HG03064 (cell line): ENCODE measurements around the gene VCP.

Experiments used
- ATAC-seq: cut with Tn5 transposase; IDR thresholded peaks from one replicate; pipeline ENCODE4 v1.9.1; 2021; ENCODE audit warnings: low read depth; ENCODE audit not compliant: unreplicated experiment

Gene VCP

GRCh38 chr9:35072461-35073278, at the start of gene VCP:
Gene VCP (minus strand): TSS chr9:35072625. CDS start chr9:35072353, 272 bp downstream.
- ATAC-seq, result peak; percentile 78

- ATAC-seq, result no peak
Observed at GRCh38 chr9:35116898-35117551, 44.6 kb upstream of the VCP start.

- ATAC-seq, result no peak
Observed at GRCh38 chr9:35116539-35116897, 44.1 kb upstream of the VCP start.

DNA sequence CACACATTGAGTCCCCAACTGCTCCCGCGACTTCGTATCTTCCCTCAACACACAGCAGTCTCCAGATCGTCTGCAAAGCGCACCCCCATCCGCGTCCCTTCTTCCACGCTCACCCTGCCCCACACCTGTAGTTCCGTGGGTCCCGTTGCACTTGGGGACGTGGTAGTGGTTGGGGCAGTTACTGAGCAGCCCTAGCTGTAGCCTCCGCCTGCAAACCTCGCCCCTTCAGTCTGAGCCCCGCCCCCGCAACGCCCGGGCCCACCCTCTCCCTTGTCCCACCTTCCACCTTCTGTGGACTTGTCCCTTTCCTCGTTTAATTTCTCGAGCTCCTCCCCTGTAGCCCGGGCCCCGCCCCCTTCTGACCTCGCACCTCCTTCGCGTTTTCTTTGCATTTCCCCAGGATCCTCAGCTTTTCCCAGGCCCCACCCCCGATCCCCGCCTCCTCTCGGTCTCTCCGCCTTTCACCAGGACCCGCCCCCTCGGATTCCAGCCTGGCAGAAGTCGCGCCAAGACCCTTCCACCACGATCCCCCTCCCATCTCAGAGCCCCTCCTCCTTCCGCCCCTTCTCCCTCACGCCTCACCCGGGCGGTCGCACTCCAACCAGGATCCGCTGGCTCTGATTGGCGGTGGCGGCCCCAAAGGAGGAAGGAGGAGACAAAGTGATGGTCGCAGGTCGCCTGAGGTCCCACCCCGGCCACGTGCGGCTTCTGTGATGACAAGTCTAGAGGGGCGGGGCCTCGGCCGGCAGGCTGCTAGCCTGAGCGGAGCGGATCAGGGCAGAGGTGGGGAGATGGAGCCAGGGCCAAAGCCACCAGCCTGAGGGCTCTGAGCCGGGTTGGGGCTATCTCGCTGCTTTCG, 43.5 kb upstream of the VCP start, which contains the start of gene ATOSB:
Gene ATOSB, minus strand, starts transcription at position 183 of the 859 bp plus-strand sequence. CDS start 7,588 bp downstream, outside the sequence.
- ATAC-seq, result peak; percentile 56

DNA sequence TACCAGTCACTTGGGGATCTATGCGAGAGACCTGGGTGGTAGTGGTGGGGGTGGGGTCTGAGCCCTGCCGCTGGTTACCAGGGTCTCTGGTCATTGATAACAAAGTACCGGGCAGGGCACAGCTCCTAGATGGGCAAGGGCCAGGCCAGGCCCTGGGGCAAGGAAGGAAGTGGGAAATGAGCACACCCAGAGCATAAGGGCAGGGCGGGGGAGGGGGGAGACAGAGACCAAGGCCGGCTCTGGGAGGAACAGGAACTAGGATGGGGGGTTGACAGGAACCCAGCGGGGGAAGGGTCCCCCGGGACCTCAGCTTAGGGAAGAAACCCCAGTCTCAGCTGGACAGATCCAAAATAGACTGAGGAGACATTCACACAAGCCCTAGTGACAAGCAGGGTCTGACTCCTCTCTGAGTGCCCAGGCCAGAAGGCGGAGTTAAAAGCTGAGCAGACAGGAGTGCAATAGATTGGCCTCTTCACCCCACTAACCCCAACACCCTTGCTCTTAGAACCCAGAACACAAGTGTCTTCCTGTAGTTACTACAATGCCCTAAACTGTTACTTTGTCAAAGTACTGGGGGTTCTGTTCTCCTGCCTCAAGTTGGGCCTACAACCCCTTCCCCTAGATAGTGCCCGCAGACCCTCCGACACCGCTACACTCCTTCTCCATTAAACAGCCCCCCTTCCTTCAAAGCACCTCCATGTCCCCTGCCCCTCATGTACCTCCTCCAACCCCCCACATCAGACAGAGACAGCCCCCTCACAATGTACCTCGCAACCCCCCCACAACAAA, 42.6 kb upstream of the VCP start:
- ATAC-seq, result no peak

DNA sequence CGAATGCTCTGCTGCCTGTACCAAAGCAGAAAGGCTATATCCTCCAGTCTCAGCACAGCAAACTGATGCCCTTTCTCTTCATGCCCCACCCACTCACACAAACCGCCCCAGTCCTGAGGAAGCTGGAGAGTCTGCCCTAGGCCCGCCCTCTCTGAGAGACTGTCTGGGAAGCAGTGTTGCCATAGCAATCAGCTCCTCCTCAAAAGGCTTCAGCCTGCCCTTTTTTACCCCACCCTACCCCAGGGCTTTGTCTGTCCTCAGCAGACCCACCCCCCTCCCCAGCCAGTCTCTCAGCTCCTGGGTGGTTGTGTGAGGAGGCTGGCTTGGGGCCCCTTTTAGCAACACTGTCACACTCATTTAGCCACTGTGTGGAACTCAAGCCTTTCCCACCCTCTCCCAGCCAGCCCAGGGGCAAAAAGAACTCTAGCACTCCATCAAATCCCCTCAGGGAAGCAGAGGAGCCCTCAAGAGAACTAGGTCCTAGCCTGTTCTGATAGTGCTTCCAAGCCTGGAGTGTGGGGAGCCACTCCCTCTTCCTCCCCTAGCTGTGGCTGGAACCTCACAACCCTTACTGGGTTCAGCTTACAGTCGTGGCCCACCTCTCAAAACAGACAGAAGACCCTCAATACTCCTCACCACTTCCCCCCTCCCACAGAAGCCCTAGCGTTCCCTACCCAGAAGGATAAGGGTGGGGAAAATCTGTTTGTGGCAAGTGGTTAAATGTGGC, 41.9 kb upstream of the VCP start:
- no peak for ATAC-seq

DNA sequence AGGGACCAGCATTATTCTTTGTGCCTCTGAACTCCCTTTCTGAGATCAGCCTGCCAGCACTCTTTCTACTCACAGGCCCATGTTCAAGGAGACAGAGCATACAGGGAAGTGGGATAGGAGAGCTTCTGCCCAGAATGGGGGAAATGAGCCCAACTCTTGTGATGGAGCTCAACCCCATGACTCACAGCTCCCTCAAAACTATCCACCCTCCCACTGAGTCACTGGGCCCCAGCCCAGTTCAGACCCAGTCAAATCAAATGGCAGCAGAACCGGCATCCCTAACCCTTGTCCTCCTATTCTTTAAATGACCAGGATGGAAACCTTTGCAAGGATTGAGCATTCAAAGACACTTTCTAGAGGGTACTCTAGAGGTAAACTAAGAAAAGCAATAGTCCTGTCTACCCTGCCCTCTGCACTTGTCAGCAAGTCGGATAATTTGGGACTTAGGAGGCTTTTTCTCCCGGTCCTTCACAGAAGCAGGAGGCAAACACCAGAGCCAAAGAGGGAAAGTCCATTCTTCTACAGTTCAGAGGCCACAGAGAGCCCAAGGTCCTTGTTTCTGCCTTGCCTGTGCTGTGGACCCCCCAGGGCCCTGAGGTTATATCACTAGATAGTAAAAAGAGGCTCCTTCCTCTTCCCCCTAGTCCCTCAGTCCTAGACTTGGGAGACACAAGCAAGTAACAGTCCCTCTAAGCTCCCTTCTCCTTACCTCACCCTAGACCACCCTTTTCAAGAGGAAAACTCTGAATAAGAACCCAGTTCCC, 40.0 kb upstream of the VCP start:
- ATAC-seq, result no peak

GRCh38 chr9:35111001-35111933, 38.8 kb upstream of the VCP start:
- peak; percentile 69 for ATAC-seq

DNA sequence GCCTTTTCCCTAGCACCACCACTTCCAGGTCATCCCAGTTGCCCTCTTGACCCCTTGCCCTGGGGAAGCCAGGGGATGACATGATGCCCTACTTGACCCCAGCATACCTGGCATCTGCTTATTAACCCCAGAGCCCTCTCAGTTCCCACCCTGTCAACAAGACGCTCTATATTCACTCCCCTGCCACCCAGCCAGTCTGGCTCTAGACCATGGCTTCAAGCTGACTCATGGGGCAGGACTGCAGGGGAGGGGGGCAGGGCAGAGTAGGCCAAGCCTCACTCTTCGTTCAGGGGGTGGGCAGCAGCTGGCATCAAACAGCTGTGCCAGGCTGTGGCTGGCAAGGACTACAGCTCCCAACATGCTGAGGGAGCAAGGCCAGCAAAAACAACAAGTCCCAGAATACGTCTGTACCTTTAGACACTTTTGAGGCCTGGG, 37.9 kb upstream of the VCP start:
- ATAC-seq, result no peak

- no peak for ATAC-seq
Observed at GRCh38 chr9:35108946-35109575, 36.6 kb upstream of the VCP start.

DNA sequence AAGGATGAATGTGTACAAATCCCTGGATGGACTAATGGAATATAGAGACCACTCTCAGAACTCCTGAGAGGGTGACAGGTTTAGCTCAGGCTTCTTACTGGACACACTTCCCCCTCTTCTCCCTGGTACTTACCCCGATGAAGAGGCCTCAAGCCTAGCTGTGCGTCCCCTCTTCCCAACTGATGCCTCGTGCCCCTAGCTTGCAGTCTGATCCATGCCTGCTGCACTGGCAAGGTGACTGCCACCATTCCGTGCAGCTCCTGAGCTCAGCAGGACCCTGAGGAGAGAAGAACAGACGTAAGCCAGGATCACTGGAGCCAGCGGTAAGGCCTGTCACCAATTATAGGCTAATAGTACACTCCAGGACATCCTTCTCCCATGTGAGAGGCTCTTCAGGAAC, 36.0 kb upstream of the VCP start:
- ATAC-seq, result no peak

DNA sequence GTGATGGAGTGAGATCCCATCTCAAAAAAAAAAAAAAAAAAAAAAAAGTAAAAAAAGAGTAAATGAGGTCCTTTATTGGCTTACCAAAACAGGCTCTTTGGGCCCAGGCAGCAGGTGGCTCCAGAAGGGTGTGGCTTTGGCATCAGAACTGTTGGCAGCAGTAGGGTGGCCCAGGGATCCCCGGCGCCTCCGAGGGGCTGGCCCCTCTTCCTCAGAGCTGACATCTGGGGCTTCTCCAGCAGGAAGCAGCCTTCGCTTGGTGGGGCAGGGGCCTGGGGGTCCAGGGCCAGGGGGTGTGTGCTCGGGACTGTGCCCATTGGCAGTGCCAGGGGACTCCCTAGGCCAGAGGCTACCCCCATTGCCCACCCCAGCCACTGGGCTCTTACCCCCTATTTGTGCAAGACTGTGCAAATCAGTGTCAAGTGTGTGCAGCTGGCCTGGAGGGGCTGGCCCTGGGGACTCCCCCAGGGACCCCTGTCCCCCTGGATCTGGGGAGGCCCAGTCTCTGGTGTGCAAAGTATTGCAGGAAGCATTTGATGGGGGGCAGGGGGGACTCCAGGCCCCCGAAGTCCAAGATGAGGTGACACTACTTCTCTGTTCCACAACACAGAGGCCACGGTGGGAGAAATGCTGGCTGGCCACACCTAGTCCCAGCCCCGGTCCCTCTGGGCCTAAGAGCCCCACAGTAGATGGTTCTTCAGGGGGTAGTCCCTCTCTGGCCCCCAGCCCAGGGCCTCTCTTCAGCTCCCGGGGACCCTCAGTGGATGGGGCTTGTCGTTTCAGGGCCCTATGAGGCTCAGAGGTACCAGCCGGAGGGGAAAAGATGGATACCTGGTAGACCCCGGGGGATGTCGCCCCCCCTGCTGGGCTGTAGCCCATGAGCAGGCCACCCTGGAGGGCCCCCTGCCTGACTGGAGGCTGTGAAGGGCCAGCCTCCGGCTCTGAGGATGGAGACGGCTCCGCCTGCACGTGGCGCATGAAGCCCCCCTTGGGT, 35.2 kb upstream of the VCP start:
- no peak for ATAC-seq

DNA sequence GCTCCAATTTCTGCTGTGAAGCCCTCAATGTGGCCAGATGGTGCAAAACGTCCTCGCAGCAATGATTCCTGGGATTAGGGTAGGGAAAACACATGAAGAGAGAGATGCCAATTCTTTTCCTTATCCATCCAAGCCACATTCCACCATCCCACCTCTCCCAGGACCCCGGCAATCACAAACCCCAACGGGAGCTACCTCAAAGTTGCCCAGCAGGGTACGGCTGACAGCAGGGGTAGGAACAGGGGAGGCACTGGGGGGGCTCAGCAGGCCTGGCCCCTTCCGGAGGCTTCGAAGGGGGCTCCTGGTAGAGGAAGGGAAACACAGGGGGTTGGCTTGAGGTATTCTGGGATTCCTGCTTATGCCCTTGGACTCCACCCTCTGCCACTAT, 33.9 kb upstream of the VCP start:
- ATAC-seq, result no peak

DNA sequence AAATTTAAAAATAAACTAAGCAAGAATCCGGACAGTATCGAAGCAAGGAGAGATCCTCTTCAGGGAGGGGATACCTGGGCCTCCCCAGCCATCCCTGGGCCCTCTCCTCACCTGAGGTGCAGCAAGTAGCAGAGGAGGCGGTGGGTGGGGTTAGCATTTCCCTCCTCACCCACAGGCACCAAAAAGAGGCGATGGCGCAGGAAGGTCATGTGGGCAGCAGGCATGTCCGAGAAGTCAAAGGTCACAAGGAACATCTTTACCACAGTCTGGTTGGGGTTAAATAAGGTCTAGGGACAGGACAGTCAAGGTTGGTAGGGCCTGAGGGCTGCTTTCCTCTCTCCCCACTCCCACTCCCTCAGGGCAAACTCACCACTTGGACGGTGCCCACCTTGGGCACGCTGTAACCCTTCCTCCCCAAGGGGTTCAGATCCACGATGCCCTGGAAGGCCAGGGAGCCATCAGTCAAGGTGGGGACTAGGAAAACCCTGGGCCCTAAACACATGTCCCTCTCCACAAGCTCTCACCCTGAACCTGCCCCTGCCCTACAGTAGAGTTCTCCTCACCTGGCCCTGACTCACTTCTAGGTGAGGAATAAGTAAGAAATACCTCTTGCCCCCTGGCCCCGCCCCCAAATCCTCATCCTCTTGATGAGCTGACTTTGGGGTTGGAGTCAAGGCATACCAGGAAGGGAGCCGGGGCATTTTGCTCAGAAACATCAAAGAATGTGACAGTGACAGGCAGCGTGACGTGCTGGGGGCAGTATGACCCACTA, 33.3 kb upstream of the VCP start:
- ATAC-seq, result no peak

DNA sequence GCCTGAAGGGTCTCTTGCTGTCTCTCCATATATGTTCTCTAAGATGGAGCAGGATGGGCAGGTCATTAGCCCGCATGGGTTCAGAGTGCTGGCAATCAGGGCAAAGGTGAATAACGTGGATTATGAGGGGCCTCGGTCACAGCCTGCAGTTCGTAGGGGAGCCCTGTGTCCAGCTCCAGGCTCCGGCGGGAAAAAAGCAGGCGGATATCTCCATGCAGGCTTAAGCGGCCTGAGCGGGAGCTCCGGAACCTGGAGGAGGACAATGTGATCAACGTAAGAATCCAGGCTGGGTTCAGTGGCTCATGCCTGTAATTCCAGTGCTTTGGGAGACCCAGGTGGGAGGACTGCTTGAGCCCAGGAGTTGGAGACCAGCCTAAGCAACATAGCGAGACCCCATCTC, 32.7 kb upstream of the VCP start:
- no peak for ATAC-seq
